ENCODE data around the gene CCNDBP1. TPM values are rescaled to one million over a fixed set of nuclear protein-coding genes. Genes with fewer than 3 reads are reported as not detected.

The CCNDBP1 gene
- total RNA-seq, 2 experiments from 2014 or later = 92.3 to 103 TPM

- no peaks in the 10 kb centered on the region for H3K4me1 Mint-ChIP-seq (ENCODE audit: low read depth)
- H3K4me3 Mint-ChIP-seq = no peak overlapping the region
- peaks cover 10% of the 10 kb centered on the region for H3K27me3 Mint-ChIP-seq
- H3K4me3 ChIP-seq (ENCODE audit: low read length) = no peak overlapping the region
- no peaks in the 10 kb centered on the region for H3K9me3 Mint-ChIP-seq
- H3K27ac ChIP-seq (ENCODE audit: low read depth in 1 of 2, low read length in 2 of 2) = no peak overlapping the region
- no peaks in the 10 kb centered on the region for H3K9me3 ChIP-seq (ENCODE audit: control insufficient read depth in 1 of 2, insufficient read depth in 1 of 2, low read length in 2 of 2)
- no peak for ATAC-seq (ENCODE audit: poor library complexity)
- no peak overlapping the region for H3K27ac Mint-ChIP-seq
- TF ChIP-seq, protein P1, sequence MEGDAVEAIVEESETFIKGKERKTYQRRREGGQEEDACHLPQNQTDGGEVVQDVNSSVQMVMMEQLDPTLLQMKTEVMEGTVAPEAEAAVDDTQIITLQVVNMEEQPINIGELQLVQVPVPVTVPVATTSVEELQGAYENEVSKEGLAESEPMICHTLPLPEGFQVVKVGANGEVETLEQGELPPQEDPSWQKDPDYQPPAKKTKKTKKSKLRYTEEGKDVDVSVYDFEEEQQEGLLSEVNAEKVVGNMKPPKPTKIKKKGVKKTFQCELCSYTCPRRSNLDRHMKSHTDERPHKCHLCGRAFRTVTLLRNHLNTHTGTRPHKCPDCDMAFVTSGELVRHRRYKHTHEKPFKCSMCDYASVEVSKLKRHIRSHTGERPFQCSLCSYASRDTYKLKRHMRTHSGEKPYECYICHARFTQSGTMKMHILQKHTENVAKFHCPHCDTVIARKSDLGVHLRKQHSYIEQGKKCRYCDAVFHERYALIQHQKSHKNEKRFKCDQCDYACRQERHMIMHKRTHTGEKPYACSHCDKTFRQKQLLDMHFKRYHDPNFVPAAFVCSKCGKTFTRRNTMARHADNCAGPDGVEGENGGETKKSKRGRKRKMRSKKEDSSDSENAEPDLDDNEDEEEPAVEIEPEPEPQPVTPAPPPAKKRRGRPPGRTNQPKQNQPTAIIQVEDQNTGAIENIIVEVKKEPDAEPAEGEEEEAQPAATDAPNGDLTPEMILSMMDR (IDR thresholded peaks at IDR 0.05) = no peak
- no peaks in the 10 kb centered on the region for H3K36me3 ChIP-seq (ENCODE audit: insufficient read depth, low read length)
- no peak for DNase-seq
- POLR2A ChIA-PET = no interaction called here
- CTCF ChIA-PET = no interaction called here
- H3K27me3 ChIP-seq (ENCODE audit: control insufficient read depth in 1 of 2, insufficient read depth in 2 of 2, low read length in 2 of 2) = peaks cover 3 to 13% of the 10 kb centered on the region in 2 experiments
- intact Hi-C loops (cut with DNase I, micrococcal nuclease) = no loop called here
- no peaks in the 10 kb centered on the region for H3K4me1 ChIP-seq (ENCODE audit: insufficient read depth, low read length)
- H3K36me3 Mint-ChIP-seq (ENCODE audit: low read depth) = no peaks in the 10 kb centered on the region
Observed at GRCh38 chr15:43211224-43211735, 26.1 kb downstream of the CCNDBP1 start.

DNA sequence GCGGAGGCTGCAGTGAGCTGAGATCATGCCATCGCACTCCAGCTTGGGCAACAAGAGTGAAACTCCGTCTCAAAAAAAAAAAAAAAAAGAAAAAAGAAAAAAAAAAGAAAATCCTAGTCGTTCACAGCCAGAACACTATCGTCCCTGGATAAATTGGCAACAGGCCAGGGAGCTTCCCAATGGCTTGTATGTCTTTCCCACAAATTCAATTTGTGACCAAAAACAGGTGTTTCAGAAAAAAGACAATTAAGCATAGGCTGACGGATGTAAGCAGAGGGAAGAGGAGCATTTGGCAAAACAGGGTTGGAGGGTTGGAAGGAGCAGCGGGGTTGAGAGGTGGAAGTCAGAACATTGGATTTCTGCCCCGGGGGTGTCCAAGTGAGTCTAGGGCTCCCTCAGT lies 27.1 kb downstream of the CCNDBP1 start:
- Mint-ChIP-seq H3K4me3 (no peak overlapping the region), H3K36me3 (ENCODE audit: low read depth) (no peaks in the 10 kb centered on the region), H3K27ac (no peak overlapping the region), H3K4me1 (ENCODE audit: low read depth) (no peaks in the 10 kb centered on the region), H3K27me3 (peaks cover 10% of the 10 kb centered on the region), H3K9me3 (no peaks in the 10 kb centered on the region)
- H3K4me3 ChIP-seq (ENCODE audit: low read length) = no peak overlapping the region
- no peaks in the 10 kb centered on the region for H3K4me1 ChIP-seq (ENCODE audit: insufficient read depth, low read length)
- peaks cover 3 to 13% of the 10 kb centered on the region in 2 experiments for H3K27me3 ChIP-seq (ENCODE audit: control insufficient read depth in 1 of 2, insufficient read depth in 2 of 2, low read length in 2 of 2)
- ChIA-PET POLR2A (no interaction called here), CTCF (no interaction called here)
- ATAC-seq (ENCODE audit: poor library complexity) = no peak
- intact Hi-C loops (cut with DNase I, micrococcal nuclease) = no loop called here
- DNase-seq = no peak
- no peaks in the 10 kb centered on the region for H3K9me3 ChIP-seq (ENCODE audit: control insufficient read depth in 1 of 2, insufficient read depth in 1 of 2, low read length in 2 of 2)
- TF ChIP-seq, protein P1 (IDR thresholded peaks at IDR 0.05) = no peak
- no peak overlapping the region for H3K27ac ChIP-seq (ENCODE audit: low read depth in 1 of 2, low read length in 2 of 2)
- no peaks in the 10 kb centered on the region for H3K36me3 ChIP-seq (ENCODE audit: insufficient read depth, low read length)

DNA sequence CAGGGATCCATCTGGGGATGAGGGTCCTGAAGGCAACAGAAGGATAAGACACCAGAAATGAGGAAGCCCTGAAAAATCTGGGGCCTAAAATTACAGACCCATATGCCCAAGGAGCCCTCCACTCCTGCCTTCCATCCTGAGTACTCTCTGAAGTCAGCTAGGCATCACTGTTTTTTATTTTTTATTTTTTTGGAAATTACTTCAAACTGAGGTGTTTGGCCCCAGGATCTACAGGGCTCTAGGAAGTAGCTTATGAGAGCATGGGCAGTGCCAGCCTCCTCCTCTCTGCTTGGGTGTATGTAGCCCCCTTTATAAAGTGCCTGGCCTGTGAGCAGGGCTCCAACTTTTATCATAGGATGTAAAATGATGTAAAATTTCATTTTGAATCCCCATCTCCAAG lies 27.7 kb downstream of the CCNDBP1 start:
- Histone ChIP-seq H3K9me3 (ENCODE audit: control insufficient read depth in 1 of 2, insufficient read depth in 1 of 2, low read length in 2 of 2) (no peaks in the 10 kb centered on the region), H3K4me1 (ENCODE audit: insufficient read depth, low read length) (no peaks in the 10 kb centered on the region), H3K27me3 (ENCODE audit: control insufficient read depth in 1 of 2, insufficient read depth in 2 of 2, low read length in 2 of 2) (peaks cover 1 to 13% of the 10 kb centered on the region in 2 experiments), H3K27ac (ENCODE audit: low read depth in 1 of 2, low read length in 2 of 2) (no peak overlapping the region), H3K36me3 (ENCODE audit: insufficient read depth, low read length) (no peaks in the 10 kb centered on the region), H3K4me3 (ENCODE audit: low read length) (no peak overlapping the region)
- intact Hi-C loops (cut with DNase I, micrococcal nuclease) = no loop called here
- Mint-ChIP-seq H3K9me3 (no peaks in the 10 kb centered on the region), H3K4me3 (no peak overlapping the region), H3K4me1 (ENCODE audit: low read depth) (no peaks in the 10 kb centered on the region), H3K27ac (no peak overlapping the region), H3K36me3 (ENCODE audit: low read depth) (no peaks in the 10 kb centered on the region), H3K27me3 (peaks cover 10% of the 10 kb centered on the region)
- ChIA-PET CTCF (no interaction called here), POLR2A (no interaction called here)
- no peak for DNase-seq
- ATAC-seq (ENCODE audit: poor library complexity) = no peak
- TF ChIP-seq, protein P1 (IDR thresholded peaks at IDR 0.05) = no peak
